Skin of body (tissue), 2 donors: ENCODE measurements around the gene CEPT1. TPM values are rescaled to one million over a fixed set of nuclear protein-coding genes. Genes with fewer than 3 reads are reported as not detected.
A peak's percentile ranks its signal among the peaks of the same experiment; 100 is the strongest.
"Not testable (repeated sequence)": the region's sequence is repeated elsewhere in the genome, so short reads cannot be mapped to it uniquely, and the experiment has no call there.

Experiments used
- DNase-seq: peaks from one replicate; lab custom pipeline; 2025; lab: John Stamatoyannopoulos, UW
- total RNA-seq: library from RNA; depleted of rRNA; stranded (reverse); fragments of >200 nt; gene quantifications from one replicate; pipeline ENCODE4 v1.2.3, GENCODE V29; 2014

The CEPT1 gene
- 46.8 TPM for total RNA-seq

GRCh38 chr1:111139956-111140679, at the start of gene CEPT1, which contains the start of gene DRAM2:
Gene CEPT1, plus strand, starts transcription at chr1:111140223. Its CDS starts 7,492 bp downstream, at chr1:111147715.
Gene DRAM2, minus strand, starts transcription at chr1:111140093. Its CDS starts 8,539 bp downstream, at chr1:111131554.
- peak; percentile 91 for DNase-seq

- DNase-seq, result not testable (repeated sequence)
These were observed 44.6 kb upstream of the CEPT1 start for GRCh38 chr1:111095421-111095820.

- DNase-seq, result no peak
These were observed 42.5 kb upstream of the CEPT1 start for GRCh38 chr1:111097356-111098099.

- no peak for DNase-seq
These were observed 40.7 kb upstream of the CEPT1 start for GRCh38 chr1:111099289-111099688.

- no peak for DNase-seq
These were observed 38.0 kb upstream of the CEPT1 start for GRCh38 chr1:111101854-111102642.

- DNase-seq, result no peak
These were observed 35.0 kb upstream of the CEPT1 start for GRCh38 chr1:111104981-111105380.

- no peak for DNase-seq
These were observed 29.7 kb upstream of the CEPT1 start for GRCh38 chr1:111110197-111110899.

- no peak for DNase-seq
These were observed 23.5 kb upstream of the CEPT1 start for GRCh38 chr1:111116496-111116895.

- no peak for DNase-seq
These were observed 13.7 kb upstream of the CEPT1 start for GRCh38 chr1:111126354-111126753.

- DNase-seq, result no peak
These were observed 11.9 kb upstream of the CEPT1 start for GRCh38 chr1:111127923-111128643.

- DNase-seq, result no peak
These were observed 10.6 kb upstream of the CEPT1 start for GRCh38 chr1:111129376-111129775.

- DNase-seq, result no peak
These were observed 8.3 kb upstream of the CEPT1 start for GRCh38 chr1:111131693-111132092.

GRCh38 chr1:111133866-111134265, 6.2 kb upstream of the CEPT1 start:
- DNase-seq, result no peak

- peak; percentile 57 for DNase-seq
These were observed 583 bp upstream of the CEPT1 start for GRCh38 chr1:111139324-111139955.

- DNase-seq, result no peak
These were observed 601 bp downstream of the CEPT1 start for GRCh38 chr1:111140680-111140967.

- DNase-seq, result no peak
These were observed 1.5 kb downstream of the CEPT1 start for GRCh38 chr1:111141245-111142220.

GRCh38 chr1:111142356-111142975, 2.4 kb downstream of the CEPT1 start:
- no peak for DNase-seq

GRCh38 chr1:111145542-111145941, 5.5 kb downstream of the CEPT1 start:
- DNase-seq, result no peak
